NCI-H146 (cell line): ENCODE measurements around the gene RSBN1L.
"Not testable (repeated sequence)": the region's sequence is repeated elsewhere in the genome, so short reads cannot be mapped to it uniquely, and the experiment has no call there.

Experiments
- DNase-seq: peaks from one replicate; lab custom pipeline; 2025; lab: John Stamatoyannopoulos, UW

Gene RSBN1L

DNA sequence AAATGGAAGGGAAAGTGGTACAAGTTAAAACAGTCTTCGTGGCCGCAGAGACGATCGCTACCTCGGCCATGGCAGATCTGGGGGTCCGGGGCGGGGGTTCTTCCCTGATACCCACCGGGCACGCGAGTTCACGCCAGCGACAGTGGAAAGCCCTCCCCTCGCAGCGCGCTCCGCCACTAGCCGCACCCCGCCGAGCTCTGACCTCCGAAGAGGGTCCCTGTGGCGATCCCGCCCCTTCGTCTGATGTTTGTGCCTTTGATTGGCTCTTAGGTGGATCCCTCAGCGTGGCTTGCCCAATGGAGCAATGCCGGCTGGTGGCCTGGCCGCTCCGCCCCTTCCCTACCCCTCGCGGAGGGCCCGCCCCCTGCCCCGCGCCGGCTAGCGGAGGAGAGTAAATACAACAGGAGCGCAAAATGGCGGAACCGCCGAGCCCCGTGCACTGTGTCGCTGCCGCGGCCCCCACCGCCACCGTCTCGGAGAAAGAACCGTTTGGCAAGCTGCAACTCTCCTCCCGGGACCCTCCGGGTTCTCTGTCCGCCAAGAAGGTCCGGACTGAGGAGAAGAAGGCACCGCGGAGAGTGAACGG is at the start of gene RSBN1L:
Gene RSBN1L (plus strand): TSS at position 403 of the 586 bp plus-strand sequence. CDS start 11 bp downstream, at position 414.
- DNase-seq, result peak; percentile 97

- no peak for DNase-seq
These were observed 47.4 kb upstream of the RSBN1L start for GRCh38 chr7:77648742-77649338.

DNA sequence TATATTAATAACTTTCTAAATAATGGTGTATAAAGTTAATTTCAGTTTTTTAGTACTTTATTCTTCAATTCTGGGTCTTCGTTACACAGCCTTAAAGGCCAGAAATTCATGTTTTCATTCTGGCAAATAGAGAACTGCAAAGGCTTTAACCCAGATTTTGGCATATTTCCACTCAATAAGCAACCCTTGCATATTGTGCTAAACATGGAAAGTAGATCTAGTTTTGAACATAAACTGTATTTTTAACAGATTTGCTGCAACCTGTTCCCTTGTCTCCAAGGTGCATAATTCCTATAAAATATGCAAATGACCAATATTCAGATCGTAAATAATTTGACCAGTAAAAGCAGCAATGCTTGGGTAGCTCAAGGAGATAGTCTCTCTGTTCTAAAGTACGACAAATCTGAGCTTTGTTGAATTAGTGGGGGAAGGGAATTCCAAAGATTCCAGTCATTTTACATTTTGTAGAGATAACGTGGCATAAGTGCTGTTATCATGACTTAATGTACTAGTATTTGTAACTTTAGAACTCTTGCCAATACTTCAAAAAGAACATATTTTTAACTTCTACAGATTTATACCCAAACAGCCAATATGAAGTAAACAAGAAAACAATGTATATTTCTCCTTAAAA is 46.4 kb upstream of the RSBN1L start:
- DNase-seq, result no peak

- DNase-seq, result peak; percentile 17
These were observed 44.6 kb upstream of the RSBN1L start for GRCh38 chr7:77651575-77652162.

- not testable (repeated sequence) for DNase-seq
These were observed 43.4 kb upstream of the RSBN1L start for GRCh38 chr7:77652826-77653225.

DNA sequence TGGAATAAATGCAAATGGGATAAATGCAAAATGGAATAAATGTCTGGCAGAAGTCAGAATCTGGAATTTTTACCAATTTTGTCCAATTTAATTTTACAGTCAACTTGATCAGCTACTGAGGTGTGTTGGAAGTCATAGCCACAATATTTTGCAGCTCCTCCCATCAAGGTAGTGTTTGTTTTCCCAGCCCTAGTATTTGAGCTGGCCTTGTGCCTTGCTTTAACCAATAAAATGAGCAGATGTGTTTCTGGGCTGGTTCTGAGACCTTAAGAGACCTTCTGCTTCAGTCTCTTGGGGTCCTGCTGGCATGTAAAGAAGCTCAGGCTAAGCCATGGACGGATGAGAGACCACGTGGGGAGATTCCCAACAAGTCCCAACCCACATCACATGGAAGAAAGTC is 42.7 kb upstream of the RSBN1L start:
- DNase-seq, result no peak

DNA sequence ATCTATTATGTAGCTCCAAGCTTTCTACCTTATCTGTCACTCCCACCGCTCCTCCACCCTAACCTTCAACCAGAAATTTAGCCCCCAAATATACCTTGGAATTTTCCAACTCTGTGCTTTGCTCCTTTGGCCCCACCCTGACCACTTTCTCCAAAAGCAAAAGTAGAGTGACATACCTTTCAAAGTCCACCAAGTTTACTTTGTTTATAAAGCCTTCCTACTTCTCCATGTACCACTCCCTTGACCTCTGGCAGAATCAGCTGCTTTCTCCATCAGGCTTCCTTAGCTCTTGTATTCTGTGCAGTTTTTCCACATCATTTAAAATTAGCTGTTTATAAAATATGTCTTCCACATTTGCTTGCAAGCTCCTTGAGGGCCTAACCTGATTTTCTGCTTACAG is 40.9 kb upstream of the RSBN1L start:
- no peak for DNase-seq

DNA sequence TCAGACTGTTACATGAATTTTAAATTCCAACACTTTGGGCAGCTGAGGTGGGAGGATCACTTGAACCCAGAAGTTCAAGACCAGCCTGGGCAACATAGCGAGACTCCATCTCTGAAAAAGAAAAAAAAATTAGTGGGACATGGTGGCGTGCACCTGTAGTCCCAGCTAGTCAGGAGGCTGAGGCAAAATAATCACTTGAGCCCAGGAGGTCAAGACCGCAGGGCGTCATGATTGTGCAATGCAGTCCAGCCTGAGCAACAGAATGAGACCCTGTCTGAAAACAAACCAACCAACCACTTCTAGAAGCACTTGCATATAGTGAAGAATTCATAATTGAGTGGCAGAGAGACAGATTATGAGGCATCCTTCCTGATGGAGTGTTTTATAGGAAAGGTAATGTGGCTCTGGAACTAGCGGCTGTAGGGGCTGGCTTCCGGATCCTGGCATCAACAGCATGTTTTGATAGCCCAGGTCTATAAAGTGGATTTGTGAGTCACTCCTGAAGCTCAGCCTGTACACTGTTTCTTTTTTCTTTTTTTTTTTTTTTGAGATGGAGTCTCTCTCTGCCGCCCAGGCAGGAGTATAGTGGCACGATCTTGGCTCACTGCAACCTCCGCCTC is 40.3 kb upstream of the RSBN1L start:
- no peak for DNase-seq

DNA sequence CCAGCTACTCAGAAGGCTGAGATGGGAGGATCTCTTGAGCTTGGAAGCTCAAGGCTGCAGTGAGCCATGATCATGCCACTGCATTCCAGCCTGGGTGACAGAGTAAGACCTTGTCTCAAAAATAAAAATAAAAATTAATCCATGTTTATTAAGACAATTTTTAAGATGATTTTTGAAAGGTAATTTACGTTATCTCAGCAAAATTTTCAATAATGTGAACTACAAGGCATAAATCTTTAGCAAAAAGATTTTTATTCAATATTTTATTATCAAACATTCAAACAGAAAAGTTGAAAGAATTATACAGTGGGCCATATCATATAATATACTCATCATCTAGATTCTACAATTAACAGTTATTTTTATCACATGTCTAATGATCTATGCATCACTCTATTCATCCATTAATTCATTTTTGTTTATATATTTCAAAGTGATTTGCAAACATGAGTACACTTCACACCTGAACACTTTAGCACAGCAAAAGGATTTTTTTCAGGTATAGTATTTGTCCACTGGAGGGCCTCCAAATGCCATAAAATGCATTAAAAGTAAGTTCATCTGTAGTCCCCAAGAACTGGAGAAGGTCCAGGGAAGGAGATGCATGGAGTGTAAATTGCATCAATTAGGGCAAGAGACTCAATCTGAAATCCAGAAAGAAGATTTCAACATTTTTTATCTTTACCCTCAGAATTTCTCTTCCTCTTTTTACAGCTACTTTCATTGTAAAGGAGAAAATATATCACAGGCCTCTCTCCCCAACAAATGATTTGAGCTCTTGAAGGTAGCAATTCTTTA is 38.6 kb upstream of the RSBN1L start:
- peak; percentile 59 for DNase-seq

DNA sequence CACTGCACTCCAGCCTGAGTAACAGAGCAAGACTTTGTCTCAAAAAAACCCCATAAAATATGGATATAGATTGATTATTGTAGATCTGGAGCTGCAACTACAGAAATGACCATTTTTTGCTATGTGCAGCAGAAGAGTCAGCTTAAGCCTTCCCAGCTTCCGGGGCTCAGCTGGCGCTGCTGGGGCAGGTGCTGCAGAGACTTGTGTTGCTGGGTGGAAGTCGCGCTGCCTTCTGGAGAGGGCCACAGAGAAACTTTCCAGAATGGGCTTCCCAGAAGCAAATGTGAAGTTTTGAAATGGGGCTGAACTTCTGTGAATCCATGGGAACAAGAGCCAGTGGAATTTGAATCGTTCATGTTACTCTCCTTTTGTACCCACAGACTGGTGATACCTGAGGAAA is 37.3 kb upstream of the RSBN1L start:
- no peak for DNase-seq

DNA sequence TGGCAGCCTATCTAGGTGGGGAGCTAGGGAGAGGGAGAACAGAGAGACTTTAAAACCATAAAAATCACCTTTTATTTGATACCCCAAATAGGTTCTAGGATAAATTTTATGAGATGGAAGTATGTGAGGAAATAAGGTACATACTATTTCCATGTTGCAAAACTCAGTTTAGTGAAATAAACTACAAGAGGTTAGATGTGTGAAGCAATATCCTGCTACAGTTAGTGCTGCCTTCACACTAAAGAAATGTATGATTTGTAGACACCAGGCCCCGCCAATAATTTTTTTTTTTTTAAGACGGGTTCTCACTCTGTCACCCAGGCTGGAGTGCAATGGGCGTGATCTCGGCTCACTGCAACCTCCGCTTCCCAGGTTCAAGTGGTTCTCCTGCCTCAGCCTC is 34.4 kb upstream of the RSBN1L start:
- no peak for DNase-seq

- DNase-seq, result no peak
These were observed 33.4 kb upstream of the RSBN1L start for GRCh38 chr7:77662869-77663268.

DNA sequence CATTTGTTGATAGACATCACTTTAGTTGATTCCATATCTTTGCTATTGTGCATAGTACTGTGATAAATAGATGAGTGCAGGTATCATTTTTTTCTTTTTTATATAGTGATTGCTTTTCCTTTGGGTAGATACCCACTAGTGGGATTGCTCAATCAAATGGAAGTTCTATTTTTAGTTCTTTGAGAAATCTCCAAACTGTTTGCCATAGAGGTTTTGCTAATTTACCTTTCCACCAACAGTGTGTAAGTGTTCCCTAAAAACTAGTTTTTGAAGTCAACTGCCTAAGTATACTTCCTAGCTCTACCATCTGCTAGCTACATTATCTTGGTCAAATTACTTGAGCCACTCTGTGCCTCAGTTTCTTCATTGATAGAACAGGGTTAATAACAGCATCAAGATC is 31.5 kb upstream of the RSBN1L start:
- no peak for DNase-seq

- DNase-seq, result no peak
These were observed 31.1 kb upstream of the RSBN1L start for GRCh38 chr7:77665161-77665560.

DNA sequence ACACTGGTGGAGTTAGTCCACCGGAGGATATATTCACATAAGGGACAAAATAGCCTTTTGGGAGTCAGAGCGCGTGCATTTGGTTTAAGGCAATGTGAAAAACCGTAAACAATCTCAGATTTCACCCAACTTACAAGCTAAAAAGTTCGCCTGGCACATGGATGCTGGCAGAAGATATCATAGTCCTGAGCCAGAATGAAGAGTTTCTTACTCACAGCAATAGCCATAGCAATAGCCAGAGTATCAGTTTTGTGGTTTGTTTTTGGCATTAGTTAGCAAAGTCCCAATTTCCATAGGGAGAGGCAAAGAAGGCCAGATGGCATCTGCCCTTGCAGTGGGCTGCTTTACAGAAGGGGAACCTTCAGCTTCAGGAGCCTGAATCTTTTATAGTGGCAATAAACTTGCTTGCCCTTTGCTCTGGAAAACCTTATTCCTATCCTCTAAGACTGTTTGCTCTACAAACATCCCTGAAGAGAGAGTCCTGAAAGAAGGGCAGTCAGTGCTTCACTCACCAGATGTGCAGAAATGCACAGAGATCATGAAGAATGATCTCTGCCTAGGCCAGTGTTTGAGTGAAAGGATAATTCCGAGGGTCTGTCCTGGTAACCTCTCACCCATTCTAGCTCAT is 28.7 kb upstream of the RSBN1L start:
- no peak for DNase-seq

DNA sequence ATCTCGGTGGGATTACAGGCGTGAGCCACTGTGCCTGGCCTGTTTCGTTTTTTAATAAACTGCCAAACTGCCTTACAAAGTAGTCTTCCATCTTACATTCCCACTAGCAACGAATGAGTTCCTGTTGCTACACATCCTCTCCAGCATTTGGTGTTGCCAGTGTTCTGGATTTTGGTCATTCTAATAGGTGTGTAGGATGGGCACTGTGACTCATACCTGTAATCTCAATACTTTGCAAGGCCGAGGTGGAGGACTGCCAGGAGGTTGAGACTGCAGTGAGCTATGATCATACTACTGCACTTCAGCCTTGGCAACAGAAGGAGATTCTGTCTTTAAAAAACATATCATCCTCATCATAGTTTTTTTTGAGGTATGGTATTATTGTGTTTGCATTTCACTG is 21.4 kb upstream of the RSBN1L start:
- no peak for DNase-seq

DNA sequence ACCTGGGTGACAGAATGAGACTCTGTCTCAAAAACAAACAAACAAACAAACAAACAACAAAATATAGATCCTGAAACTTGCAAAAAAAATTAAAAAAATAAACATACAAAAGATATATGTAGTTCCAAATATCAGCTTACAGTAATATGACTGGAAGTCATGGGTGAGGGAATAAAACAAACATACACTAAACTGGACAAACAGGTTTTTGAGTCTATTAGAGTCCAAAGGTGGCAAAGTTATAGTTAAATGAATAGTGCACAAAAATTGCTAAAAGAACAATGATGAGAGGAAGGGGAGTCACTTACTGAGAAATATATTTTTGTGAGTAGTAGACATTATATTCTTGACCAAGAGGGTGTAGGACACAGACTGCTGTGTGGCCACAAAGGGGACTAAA is 16.7 kb upstream of the RSBN1L start:
- DNase-seq, result no peak

DNA sequence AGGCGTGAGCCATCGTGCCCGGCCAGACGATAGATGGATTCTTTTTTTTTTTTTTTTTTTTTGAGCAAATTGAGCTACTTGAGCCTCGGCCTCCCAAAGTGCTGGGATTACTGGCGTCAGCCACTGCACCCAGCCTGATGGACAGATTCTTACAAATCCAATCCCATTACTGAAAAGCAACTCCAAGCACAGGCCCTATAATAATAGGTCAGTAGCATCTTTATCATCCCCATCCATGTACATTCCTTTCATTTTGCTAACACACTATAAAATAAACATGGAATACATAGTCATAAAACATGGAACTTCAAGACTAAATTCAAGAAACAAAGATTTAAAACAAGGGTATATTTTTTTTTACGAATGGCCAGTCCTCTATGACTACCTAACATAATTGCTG is 16.0 kb upstream of the RSBN1L start:
- DNase-seq, result no peak

- DNase-seq, result no peak
These were observed 12.2 kb upstream of the RSBN1L start for GRCh38 chr7:77684030-77684429.

DNA sequence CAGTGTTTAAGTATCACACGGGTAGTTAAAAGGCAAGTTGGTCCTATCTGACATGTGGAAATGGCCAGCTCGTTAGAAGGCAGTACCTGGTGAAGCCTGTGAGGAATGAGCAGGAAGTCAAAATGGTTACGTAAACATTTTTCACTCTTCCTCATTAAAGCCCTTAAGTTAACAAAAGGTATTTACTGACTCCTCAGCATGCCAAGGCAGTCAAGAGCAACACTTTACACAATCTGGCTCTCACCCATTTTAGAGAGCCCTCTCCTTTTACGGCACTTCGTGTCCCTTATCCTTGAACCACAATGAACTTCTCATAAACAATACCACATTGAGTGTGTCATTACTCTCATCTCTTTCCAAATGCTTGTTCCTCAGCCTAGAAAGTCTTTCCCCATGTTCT is 11.0 kb upstream of the RSBN1L start:
- peak; percentile 15 for DNase-seq

GRCh38 chr7:77687100-77687746 is 9.0 kb upstream of the RSBN1L start:
- DNase-seq, result no peak
